Measurements from ENCODE around the gene BATF3.

DNA sequence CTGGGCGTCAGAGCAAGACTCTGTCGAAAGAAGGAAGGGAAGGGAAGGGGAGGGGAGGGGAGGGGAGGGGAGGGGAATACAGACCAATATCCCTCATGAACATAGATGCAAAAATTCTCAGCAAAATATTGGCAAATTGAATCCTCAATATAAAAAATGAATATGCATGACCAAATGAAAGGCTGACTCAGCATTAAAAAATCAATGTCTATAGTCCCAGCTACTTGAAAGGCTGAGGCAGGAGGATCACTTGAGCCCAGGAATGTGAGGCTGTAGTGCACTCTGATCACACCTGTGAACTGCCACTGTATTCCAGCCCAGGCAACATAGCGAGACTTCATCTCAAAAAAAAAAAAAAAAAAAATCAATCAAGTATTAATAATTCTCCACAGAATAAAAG lies 24.0 kb downstream of the BATF3 start:
- TF ChIP-seq NR2C2 (CRISPR knock-in tag; IDR thresholded peaks at IDR 0.05), result no peak
- no peak for TF ChIP-seq NR2C2 (tag; IDR thresholded peaks at IDR 0.05)
- TF ChIP-seq, protein P1, sequence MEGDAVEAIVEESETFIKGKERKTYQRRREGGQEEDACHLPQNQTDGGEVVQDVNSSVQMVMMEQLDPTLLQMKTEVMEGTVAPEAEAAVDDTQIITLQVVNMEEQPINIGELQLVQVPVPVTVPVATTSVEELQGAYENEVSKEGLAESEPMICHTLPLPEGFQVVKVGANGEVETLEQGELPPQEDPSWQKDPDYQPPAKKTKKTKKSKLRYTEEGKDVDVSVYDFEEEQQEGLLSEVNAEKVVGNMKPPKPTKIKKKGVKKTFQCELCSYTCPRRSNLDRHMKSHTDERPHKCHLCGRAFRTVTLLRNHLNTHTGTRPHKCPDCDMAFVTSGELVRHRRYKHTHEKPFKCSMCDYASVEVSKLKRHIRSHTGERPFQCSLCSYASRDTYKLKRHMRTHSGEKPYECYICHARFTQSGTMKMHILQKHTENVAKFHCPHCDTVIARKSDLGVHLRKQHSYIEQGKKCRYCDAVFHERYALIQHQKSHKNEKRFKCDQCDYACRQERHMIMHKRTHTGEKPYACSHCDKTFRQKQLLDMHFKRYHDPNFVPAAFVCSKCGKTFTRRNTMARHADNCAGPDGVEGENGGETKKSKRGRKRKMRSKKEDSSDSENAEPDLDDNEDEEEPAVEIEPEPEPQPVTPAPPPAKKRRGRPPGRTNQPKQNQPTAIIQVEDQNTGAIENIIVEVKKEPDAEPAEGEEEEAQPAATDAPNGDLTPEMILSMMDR (IDR thresholded peaks at IDR 0.05 in 2 of 3, conservative IDR thresholded peaks at IDR 0.05 in 1 of 3; ENCODE audit: insufficient read depth in 2 of 3, low read depth in 1 of 3, low read length in 3 of 3), result no peak
- no peak for TF ChIP-seq HMGN3 (IDR thresholded peaks at IDR 0.05; ENCODE audit: borderline replicate concordance, extremely low read depth, insufficient read length, low read depth, low read length)
- no peak for TF ChIP-seq GTF2F1 (IDR thresholded peaks at IDR 0.05; ENCODE audit: low read depth, low read length)
- no peak for TF ChIP-seq CHD4 (IDR thresholded peaks at IDR 0.05; ENCODE audit: insufficient read depth, insufficient replicate concordance, low read depth, low read length, poor library complexity, severe bottlenecking)
- no peak for TF ChIP-seq POLR2A (conservative IDR thresholded peaks at IDR 0.05)
- TF ChIP-seq, protein P2, sequence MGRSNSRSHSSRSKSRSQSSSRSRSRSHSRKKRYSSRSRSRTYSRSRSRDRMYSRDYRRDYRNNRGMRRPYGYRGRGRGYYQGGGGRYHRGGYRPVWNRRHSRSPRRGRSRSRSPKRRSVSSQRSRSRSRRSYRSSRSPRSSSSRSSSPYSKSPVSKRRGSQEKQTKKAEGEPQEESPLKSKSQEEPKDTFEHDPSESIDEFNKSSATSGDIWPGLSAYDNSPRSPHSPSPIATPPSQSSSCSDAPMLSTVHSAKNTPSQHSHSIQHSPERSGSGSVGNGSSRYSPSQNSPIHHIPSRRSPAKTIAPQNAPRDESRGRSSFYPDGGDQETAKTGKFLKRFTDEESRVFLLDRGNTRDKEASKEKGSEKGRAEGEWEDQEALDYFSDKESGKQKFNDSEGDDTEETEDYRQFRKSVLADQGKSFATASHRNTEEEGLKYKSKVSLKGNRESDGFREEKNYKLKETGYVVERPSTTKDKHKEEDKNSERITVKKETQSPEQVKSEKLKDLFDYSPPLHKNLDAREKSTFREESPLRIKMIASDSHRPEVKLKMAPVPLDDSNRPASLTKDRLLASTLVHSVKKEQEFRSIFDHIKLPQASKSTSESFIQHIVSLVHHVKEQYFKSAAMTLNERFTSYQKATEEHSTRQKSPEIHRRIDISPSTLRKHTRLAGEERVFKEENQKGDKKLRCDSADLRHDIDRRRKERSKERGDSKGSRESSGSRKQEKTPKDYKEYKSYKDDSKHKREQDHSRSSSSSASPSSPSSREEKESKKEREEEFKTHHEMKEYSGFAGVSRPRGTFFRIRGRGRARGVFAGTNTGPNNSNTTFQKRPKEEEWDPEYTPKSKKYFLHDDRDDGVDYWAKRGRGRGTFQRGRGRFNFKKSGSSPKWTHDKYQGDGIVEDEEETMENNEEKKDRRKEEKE (IDR thresholded peaks at IDR 0.05; ENCODE audit: borderline replicate concordance in 1 of 2, control insufficient read depth in 1 of 2, low read depth in 2 of 2, low read length in 1 of 2), result no peak
- TF ChIP-seq ZNF274 (IDR thresholded peaks at IDR 0.05; ENCODE audit: borderline replicate concordance, low read depth, low read length), result no peak
- TF ChIP-seq MAZ (CRISPR knock-in tag; conservative IDR thresholded peaks at IDR 0.05 in 1 of 2, IDR thresholded peaks at IDR 0.05 in 1 of 2), result no peak
